HEK293T (cell line): ENCODE results near the gene NFIX.
A peak's percentile ranks its signal among the peaks of the same experiment; 100 is the strongest.

Experiments
- ARNT ChIP-seq: fragments of 450-650 bp; IDR thresholded peaks from 2 replicates; pipeline ENCODE4 v1.6.1; 2017; ENCODE audit warnings: mild to moderate bottlenecking
- BHLHE40 ChIP-seq: fragments of 450-650 bp; IDR thresholded peaks from 2 replicates; pipeline ENCODE4 v1.6.1; 2016; ENCODE audit warnings: mild to moderate bottlenecking, moderate library complexity, borderline replicate concordance
- ELF4 ChIP-seq: fragments of 450-650 bp; IDR thresholded peaks from 2 replicates; pipeline ENCODE4 v1.6.1; 2017; ENCODE audit warnings: antibody characterized with exemption
- FOXA1 ChIP-seq: fragments of 450-650 bp; IDR thresholded peaks from 2 replicates; pipeline ENCODE4 v1.6.1; 2016; ENCODE audit warnings: mild to moderate bottlenecking
- FOXK2 ChIP-seq: fragments of 450-650 bp; IDR thresholded peaks from 2 replicates; pipeline ENCODE4 v1.6.1; 2016; ENCODE audit warnings: mild to moderate bottlenecking
- FOXM1 ChIP-seq: fragments of 450-650 bp; IDR thresholded peaks from 2 replicates; pipeline ENCODE4 v1.6.1; 2017; ENCODE audit warnings: mild to moderate bottlenecking, borderline replicate concordance
- HDGF ChIP-seq: fragments of 450-650 bp; IDR thresholded peaks from 2 replicates; pipeline ENCODE4 v1.6.1; 2017; ENCODE audit warnings: antibody characterized with exemption, borderline replicate concordance
- L3MBTL2 ChIP-seq: fragments of 450-650 bp; conservative IDR thresholded peaks from 2 replicates; pipeline ENCODE4 v1.6.1; 2016; ENCODE audit warnings: mild to moderate bottlenecking
- NFRKB ChIP-seq: fragments of 450-650 bp; IDR thresholded peaks from 2 replicates; pipeline ENCODE4 v1.6.1; 2016; ENCODE audit warnings: mild to moderate bottlenecking, moderate library complexity
- SP1 ChIP-seq: fragments of 450-650 bp; IDR thresholded peaks from 2 replicates; pipeline ENCODE4 v1.6.1; 2017
- SUZ12 ChIP-seq: fragments of 450-650 bp; IDR thresholded peaks from 2 replicates; pipeline ENCODE4 v1.6.1; 2016; ENCODE audit warnings: mild to moderate bottlenecking
- TARDBP ChIP-seq: fragments of 450-650 bp; IDR thresholded peaks from 2 replicates; pipeline ENCODE4 v1.6.1; 2016
- TF ChIP-seq, protein P1 (sequence below): fragments of 450-650 bp; IDR thresholded peaks from 2 replicates; pipeline ENCODE4 v1.6.1; 2016

DNA sequence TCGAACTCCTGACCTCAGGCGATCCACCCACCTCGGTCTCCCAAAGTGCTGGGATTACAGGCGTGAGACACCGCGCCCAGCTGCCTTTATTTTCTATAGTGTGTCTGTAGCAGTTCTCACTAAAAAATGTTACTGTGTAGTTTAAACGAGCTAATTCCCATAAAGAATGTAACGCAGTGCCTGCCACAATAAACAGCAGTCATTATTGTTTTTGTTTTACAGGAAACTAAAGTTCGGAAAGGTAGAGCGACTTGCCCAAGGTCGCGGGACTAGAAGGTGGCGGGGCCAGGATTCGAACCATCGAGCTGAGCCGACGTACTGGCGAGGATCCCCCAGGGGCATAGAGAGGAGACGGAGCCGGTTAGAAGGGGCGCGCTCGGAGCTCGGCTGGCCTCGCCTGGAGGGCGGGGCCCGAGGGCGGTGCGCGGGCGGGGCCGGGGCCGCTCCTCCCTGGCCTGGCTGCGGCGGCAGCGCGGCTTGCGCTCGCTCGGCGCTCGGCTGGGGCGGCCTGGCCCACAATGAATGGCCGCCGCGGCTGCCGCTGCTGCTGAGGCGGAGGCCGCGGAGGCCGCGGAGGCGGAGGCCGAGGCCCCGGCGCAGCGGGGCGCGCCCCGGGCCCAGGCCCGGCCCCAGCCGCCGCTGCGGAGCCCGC is 122.6 kb downstream of the NFIX start, which contains the start of gene NACC1:
- no peak for TF ChIP-seq BHLHE40
- 0 out of 2 replicates have a peak, but pooled peaks have one; percentile 34 for TF ChIP-seq FOXM1
- no peak for TF ChIP-seq SP1
- no peak for TF ChIP-seq FOXK2
- TF ChIP-seq, protein P1, sequence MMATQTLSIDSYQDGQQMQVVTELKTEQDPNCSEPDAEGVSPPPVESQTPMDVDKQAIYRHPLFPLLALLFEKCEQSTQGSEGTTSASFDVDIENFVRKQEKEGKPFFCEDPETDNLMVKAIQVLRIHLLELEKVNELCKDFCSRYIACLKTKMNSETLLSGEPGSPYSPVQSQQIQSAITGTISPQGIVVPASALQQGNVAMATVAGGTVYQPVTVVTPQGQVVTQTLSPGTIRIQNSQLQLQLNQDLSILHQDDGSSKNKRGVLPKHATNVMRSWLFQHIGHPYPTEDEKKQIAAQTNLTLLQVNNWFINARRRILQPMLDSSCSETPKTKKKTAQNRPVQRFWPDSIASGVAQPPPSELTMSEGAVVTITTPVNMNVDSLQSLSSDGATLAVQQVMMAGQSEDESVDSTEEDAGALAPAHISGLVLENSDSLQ = no peak
- no peak for TF ChIP-seq ELF4
- no peak for TF ChIP-seq HDGF
- TF ChIP-seq SUZ12 = no peak
- no peak for TF ChIP-seq FOXA1
- TF ChIP-seq TARDBP = no peak
- TF ChIP-seq ARNT = peak; percentile 33; the same call in 1 of the 2 replicates
- no peak for TF ChIP-seq L3MBTL2
- no peak for TF ChIP-seq NFRKB
